HG03159 (cell line): ENCODE measurements around the gene GNPDA1.
A peak's percentile ranks its signal among the peaks of the same experiment; 100 is the strongest.

ENCODE experiments used
- ATAC-seq: cut with Tn5 transposase; IDR thresholded peaks from one replicate; pipeline ENCODE4 v1.9.1; 2021; ENCODE audit warnings: mild to moderate bottlenecking, moderate library complexity; ENCODE audit not compliant: unreplicated experiment

The GNPDA1 gene

GRCh38 chr5:141995656-141996055, 17.2 kb downstream of the GNPDA1 start:
- ATAC-seq = no peak

- no peak for ATAC-seq
Measured at GRCh38 chr5:141994511-141995136, 18.2 kb downstream of the GNPDA1 start.

- peak; percentile 67 for ATAC-seq
Measured at GRCh38 chr5:141992349-141992963, 20.4 kb downstream of the GNPDA1 start.

GRCh38 chr5:141989720-141990119, 23.1 kb downstream of the GNPDA1 start:
- no peak for ATAC-seq

GRCh38 chr5:141986072-141986471, 26.8 kb downstream of the GNPDA1 start:
- ATAC-seq = no peak

GRCh38 chr5:141982626-141983025, 30.2 kb downstream of the GNPDA1 start:
- no peak for ATAC-seq

- ATAC-seq = no peak
Measured at GRCh38 chr5:141978389-141978788, 34.4 kb downstream of the GNPDA1 start.

- no peak for ATAC-seq
Measured at GRCh38 chr5:141976176-141976575, 36.7 kb downstream of the GNPDA1 start.

- ATAC-seq = no peak
Measured at GRCh38 chr5:141973871-141974595, 38.8 kb downstream of the GNPDA1 start.

GRCh38 chr5:141969783-141970771, 42.8 kb downstream of the GNPDA1 start:
- ATAC-seq = peak; percentile 49

- peak; percentile 93 for ATAC-seq
Measured at GRCh38 chr5:141968914-141969608, 43.8 kb downstream of the GNPDA1 start, which contains the start of gene RNF14. Gene RNF14, plus strand, starts transcription at chr5:141969105. Its CDS starts 4,484 bp downstream, at chr5:141973589.

GRCh38 chr5:141966963-141967333, 45.9 kb downstream of the GNPDA1 start:
- no peak for ATAC-seq

GRCh38 chr5:141966275-141966962, 46.4 kb downstream of the GNPDA1 start:
- ATAC-seq = no peak

GRCh38 chr5:141965071-141965470, 47.8 kb downstream of the GNPDA1 start:
- no peak for ATAC-seq

GRCh38 chr5:141963701-141964100, 49.1 kb downstream of the GNPDA1 start:
- no peak for ATAC-seq

- ATAC-seq = no peak
Measured at GRCh38 chr5:141961466-141961865, 51.4 kb downstream of the GNPDA1 start.

- peak; percentile 94 for ATAC-seq
Measured at GRCh38 chr5:141960449-141961323, 52.1 kb downstream of the GNPDA1 start.

GRCh38 chr5:141960018-141960417, 52.8 kb downstream of the GNPDA1 start:
- no peak for ATAC-seq
